GM21717 (cell line): ENCODE results near the gene DMC1.
"Not testable (repeated sequence)": the region's sequence is repeated elsewhere in the genome, so short reads cannot be mapped to it uniquely, and the experiment has no call there.

ENCODE experiments used
- ATAC-seq: cut with Tn5 transposase; IDR thresholded peaks from one replicate; pipeline ENCODE4 v1.9.1; 2021; ENCODE audit warnings: mild to moderate bottlenecking, moderate library complexity; ENCODE audit not compliant: unreplicated experiment

Gene DMC1

DNA sequence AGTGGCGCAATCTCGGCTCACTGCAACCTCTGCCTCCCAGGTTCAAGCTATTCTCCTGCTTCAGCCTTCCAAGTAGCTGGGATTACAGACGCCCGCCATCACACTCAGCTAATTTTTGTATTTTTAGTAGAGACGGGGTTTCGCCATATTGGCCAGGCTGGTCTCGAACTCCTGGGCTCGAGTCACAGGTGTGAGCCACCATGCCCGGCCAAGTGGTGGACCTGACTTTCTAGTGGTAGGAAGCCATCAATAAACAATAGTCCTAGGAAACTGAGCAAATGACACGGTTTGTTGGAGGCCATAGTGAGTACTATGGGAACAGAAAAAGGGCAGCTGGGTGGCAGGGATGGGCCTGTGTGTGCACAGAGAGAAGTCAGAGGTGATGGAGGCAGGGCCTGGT is 99.8 kb downstream of the DMC1 start:
- ATAC-seq = not testable (repeated sequence)

DNA sequence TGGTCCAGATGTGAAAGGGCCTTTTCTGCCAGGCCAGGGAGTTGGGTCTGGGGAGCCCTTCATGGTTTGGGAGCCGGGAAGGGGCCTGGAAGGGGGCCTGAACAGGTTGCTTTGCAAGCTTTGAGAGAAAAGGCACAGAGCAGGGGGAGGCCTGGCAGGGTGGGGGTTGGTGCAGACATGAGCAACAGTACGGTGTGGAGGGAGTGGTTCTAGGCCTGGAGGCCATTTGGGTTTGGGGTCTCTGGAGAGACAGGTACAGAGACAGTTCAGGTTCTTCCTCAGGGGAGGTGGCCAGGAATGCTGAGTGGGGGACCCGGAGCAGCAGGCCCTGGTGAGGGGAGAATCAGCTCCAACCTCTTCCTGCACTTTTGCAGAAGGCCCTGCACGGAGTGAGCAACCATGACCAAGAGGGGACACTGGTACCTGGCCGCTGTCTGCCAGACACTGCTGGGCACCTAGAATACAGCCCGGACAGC is 100.6 kb downstream of the DMC1 start:
- no peak for ATAC-seq
